Hematopoietic multipotent progenitor cell treated with erythropoietin and hydrocortisone succinate and interleukin-3 and kit ligand, for 4 days (in vitro differentiated cells): ENCODE data around the gene ZNF326.

Experiments
- DNase-seq: peaks from one replicate; pipeline ENCODE4 v3.0.0-alpha.2; 2015

Gene ZNF326

GRCh38 chr1:90083995-90084394, 89.1 kb downstream of the ZNF326 start:
- DNase-seq = no peak
